ENCODE measurements around the gene CYSRT1.
"Not testable (repeated sequence)": the region's sequence is repeated elsewhere in the genome, so short reads cannot be mapped to it uniquely, and the experiment has no call there.

The CYSRT1 gene

DNA sequence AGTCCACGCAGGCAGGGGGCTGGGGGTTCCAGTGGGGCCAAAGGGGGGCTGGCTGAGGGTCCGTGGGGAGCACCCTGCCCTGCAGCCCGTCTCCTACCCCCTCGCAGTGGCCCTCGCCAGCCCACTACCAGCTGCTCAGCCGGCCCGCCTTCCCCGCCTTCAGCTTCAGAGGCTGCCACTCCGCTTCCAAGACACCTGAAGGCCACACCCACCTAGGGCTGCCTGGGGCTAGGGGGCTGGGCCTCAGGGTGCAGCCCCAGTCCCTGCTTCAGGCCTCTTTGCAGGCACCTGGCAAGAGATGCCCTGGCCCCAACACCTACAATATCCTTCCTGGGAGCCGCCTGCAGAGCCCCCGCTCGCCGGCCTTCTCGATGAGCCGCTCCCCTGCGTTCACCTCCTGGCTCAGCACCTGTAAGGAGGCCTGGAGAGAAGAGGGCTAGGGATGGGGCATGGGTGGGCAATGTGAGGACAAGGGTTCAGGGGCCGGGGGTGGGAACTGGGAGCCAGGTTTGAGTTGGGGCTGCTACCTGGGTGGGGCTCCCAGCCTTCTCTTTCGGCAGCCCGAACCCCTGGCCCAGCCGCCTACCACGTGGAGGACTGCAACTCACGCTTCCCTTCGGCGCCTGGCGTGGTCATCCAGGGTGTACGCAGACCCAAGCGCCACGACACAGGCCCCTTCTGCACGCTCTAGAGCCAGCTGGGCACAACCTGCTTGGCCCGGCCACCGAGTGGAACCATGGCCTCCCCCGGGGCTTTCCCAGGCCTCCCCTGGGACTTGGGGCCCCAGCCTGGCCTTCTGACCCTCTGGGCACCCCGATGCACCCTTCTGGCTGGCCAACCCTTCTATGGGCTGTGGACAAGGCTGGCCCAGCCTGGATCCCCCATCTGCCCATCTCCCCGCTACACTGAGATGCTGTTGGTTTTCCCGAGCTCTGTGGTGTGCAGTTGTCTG is 27.9 kb downstream of the CYSRT1 start:
- no peak for DNase-seq (ENCODE audit: low read depth)

DNA sequence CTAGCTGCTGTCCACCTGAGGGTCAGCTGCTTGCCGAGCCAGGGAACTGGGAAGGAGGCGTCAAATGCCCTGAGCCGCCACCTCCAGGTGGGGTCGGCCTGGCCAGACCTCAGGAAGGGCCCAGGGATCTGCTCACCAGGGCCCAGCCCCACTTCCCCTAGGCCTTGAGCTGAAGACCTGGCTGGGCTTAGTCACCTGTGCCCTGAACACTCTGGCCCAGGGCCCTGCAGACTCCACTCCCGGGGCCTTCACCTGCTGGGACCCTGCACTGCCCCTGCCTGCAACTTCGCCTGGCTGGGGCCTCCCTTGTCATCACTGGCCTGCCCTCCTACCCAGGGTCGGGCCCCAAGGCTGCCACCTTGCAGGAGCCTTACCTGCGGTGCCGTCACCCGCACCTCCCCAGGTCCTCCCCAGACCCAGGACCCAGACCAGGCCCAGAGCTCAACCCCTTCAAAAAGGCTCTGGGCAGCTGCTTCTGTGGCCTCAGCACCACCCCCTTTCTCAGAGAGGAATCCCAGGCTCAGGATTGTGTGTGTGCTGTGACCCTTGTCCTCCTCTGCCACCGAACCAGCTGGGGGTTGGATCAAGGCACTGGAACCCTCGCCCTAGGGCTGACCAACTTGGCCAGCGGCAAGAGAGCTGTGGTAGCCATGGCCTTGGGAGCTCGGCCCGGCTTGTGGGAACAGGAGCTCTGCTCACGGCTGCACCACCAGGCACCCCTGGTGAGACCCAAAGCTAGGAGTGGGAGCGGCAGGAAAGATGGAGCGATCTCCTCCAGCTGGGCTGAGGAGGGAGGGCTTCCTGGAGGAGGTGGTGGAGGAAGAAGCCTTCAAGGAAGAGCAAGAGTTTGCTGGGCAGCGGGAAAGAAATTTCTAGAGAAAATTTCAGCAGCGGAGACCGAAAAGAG is 29.0 kb downstream of the CYSRT1 start:
- no peak for DNase-seq (ENCODE audit: low read depth)

DNA sequence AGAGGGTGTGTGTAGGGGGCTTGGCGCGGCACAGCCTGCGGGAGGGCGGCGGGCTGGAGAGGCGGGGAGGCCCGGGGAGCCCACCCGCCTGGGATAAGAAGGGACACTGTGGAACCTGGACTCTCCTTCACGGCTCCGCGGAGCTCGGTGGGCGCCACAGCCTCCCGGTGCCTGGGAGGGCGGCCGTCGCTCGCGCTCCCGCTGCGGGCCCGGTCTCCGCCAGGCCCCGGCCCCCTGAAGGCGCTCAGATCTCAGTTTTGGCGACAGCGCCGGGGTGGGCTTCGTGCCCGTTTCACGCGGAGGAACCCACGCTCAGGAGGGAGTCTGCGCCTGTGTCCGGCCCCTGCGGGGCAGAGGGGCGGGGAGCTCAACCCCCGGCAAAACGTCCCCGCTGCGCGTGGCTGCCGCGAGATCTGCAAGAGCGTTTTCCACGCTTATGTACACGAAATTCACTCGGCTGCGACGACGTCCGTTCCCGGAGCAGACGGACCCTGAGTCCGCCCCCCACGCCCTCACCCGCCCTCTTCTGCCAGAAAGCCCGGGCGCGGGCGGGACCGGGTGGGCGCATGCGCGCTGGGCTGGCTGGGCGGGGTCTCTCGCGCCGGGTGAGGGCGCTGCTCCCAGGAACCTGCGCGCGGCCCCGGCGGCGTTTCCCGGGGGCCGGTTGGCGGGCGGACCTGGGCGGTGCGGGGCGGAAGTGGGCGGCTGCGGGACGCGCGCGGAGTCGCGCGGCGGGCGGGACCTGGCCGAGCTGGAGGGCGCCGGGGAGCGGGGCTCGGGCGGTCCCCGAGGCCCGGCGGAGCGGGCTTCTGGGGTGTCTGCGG is 29.9 kb downstream of the CYSRT1 start, which contains the start of gene NELFB:
Gene NELFB (plus strand): TSS at position 704 of the 824 bp plus-strand sequence.
- DNase-seq (ENCODE audit: low read depth) = no peak

DNA sequence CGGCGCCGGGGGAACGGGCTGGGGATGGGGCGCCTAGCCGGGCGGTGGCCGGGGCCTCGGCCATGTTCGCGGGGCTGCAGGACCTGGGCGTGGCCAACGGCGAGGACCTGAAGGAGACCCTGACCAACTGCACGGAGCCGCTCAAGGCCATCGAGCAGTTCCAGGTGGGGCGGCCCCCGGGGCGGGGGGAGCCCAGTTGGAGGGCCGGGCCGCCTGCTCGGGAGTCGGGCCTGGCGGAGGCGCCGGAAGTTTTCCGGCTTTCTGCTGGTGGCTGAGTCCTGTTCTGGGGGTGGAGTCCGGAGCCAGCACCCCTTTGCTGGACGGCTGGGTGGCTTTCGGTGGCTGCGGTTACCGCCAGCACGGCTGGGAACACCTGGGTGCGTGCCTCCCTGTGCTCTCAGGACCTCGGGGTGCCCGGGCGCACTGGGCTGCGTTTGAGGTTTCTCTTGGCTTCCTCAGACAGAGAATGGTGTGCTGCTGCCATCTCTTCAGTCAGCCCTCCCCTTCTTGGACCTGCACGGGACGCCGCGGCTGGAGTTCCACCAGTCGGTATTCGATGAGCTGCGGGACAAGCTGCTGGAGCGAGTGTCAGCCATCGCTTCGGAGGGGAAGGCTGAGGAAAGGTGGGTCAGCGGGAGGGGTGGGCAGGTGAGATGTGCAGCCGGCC is 30.6 kb downstream of the CYSRT1 start:
- no peak for DNase-seq (ENCODE audit: low read depth)

DNA sequence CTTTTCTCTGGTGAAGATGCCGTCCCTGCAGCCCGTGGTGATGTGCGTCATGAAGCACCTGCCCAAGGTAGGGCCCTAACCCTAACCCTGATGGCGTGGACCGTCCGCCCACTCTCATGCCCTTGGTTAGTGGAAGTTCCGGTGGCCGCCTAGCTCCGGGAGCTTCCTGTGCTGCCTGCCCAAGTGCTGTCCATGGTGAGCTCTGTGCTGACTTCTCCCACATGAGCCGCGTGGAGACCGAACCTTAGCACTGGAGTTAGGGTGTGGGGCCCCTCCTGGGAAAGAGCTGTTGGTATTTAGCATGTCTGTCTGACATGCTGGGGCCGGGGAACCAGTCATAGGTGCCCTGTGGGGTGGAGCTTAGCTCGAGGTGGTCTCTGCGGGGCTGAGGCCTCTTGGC is 31.4 kb downstream of the CYSRT1 start:
- DNase-seq (ENCODE audit: low read depth) = no peak

DNA sequence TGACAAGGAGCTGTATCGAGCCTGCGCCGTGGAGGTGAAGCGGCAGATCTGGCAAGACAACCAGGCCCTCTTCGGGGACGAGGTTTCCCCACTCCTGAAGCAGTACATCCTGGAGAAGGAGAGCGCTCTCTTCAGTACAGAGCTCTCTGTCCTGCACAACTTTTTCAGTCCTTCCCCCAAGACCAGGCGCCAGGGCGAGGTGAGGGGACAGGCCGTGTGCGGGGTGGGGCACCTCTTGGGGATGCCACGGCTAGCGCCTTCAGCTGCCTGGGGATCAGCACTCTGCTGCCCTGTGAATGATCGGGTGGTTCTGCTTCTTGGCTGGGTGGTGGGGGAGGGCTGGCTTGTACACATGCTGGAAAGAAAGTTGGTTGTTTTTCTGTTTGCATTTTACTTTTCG is 31.9 kb downstream of the CYSRT1 start:
- DNase-seq (ENCODE audit: low read depth) = no peak

DNA sequence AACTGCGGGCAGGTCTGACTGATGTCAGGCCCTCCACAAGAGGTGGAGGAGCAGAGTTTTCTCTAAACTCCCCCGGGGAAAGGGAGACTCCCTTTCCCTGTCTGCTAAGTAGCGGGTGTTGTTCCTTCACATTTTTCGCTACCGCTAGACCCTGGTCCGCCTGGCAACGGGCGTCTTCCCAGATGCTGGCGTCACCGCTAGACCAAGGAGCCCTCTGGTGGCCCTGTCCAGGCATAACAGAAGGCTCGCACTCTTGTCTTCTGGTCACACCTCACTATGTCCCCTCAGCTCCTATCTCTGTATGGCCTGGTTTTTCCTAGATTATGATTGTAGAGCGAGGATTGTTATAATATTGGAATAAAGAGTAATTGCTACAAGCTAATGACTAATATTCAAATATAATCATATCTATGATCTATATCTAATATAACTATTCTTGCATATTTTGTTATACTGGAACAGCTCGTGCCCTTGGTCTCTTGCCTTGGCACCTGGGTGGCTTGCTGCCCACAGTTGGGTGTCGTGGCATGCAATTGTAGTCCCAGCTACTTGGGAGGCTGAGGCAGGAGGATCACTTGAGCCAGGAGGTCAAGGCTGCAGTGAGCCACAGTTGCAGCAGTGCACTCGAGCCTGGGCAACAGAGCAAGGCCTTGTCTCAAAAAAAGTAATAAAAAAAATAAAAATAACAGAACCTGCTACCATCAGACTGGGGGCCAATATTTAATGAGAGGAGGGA is 37.4 kb downstream of the CYSRT1 start:
- not testable (repeated sequence) for DNase-seq (ENCODE audit: low read depth)

DNA sequence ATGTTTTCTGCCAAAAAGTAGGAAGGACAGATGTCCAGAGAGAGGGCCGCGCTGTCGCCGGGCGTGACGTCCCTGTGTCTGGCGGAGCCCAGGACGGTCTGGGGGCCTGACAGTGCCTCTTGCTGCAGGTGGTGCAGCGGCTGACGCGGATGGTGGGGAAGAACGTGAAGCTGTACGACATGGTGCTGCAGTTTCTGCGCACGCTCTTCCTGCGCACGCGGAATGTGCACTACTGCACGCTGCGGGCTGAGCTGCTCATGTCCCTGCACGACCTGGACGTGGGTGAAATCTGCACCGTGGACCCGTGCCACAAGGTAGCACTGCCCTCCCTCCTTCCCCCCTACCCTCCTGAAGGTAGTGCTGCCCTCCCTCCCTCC is 37.9 kb downstream of the CYSRT1 start:
- DNase-seq (ENCODE audit: low read depth) = no peak

DNA sequence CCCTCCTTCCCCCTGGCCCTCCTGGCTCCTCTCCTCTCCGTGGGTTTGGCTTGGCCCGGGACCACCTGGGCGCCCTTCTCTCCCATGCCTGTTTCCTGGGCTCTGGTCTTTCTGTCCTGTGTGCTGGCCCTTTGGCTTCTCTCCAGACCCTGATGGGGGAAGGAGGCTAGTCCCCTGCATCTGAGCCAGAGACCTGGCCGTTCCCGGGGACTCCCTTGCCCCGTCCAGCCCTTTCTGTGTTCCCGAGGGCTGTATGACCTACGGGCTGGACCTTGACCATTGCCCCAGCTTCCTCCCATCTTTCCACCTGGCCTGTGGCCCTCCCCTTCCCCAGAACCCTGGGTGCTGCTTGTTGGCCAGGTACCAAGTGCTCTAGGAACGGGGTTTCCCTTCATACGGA is 38.5 kb downstream of the CYSRT1 start:
- no peak for DNase-seq (ENCODE audit: low read depth)

DNA sequence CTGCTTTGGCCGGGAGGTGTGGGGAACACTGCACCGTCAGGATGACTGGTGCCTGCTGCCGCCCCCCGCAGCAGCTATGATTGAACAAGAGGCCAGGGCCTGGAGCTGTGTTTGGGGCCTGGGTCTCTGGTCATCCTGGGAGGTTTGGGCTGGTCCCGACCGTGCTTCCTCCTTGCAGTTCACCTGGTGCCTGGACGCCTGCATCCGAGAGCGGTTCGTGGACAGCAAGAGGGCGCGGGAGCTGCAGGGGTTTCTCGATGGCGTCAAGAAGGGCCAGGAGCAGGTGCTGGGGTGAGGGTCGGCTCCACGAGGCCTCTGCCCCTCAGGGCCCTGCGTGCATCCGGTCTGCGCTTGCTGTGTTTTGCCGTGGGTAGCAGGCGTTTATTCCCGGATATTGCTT is 39.1 kb downstream of the CYSRT1 start:
- no peak for DNase-seq (ENCODE audit: low read depth)

DNA sequence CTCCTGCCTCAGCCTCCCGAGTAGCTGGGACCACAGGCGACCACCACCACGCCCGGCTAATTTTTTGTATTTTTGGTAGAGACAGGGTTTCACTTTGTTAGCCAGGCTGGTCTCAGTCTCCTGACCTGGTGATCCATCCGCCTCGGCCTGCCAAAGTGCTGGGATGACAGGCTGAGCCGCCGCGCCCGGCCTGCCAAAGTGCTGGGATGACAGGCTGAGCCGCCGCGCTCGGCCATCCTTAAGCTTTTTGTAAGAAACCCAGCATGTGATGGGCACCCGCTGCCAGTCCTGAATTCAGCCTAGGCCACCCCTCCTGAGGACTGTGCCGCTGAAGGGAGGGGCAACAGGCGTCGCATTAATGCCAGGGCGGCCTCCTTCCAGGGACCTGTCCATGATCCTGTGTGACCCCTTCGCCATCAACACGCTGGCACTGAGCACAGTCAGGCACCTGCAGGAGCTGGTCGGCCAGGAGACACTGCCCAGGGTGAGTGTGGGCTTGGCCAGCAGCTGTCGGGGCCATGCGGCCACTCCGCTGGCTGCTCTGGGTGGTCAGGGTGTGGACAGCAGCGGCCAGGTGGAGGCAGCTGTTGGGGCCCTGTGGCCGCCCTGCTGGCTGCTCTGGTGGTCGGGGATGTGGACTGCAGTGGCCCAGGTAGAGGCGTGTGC is 40.7 kb downstream of the CYSRT1 start:
- no peak for DNase-seq (ENCODE audit: low read depth)

DNA sequence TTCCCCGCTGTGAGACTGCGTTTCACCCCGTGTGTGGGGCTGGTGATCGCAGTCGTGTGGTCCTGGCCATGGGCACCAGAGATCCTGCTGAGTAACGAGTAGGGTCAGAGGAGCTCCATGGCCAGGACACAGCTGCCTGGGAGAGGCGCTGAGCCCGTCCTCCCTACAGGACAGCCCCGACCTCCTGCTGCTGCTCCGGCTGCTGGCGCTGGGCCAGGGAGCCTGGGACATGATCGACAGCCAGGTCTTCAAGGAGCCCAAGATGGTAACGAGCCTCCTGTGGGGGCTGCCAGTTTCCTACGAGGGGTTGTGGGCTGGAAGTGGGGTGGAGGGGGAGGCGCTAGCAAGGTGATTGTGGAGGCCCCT is 41.2 kb downstream of the CYSRT1 start:
- DNase-seq (ENCODE audit: low read depth) = no peak

DNA sequence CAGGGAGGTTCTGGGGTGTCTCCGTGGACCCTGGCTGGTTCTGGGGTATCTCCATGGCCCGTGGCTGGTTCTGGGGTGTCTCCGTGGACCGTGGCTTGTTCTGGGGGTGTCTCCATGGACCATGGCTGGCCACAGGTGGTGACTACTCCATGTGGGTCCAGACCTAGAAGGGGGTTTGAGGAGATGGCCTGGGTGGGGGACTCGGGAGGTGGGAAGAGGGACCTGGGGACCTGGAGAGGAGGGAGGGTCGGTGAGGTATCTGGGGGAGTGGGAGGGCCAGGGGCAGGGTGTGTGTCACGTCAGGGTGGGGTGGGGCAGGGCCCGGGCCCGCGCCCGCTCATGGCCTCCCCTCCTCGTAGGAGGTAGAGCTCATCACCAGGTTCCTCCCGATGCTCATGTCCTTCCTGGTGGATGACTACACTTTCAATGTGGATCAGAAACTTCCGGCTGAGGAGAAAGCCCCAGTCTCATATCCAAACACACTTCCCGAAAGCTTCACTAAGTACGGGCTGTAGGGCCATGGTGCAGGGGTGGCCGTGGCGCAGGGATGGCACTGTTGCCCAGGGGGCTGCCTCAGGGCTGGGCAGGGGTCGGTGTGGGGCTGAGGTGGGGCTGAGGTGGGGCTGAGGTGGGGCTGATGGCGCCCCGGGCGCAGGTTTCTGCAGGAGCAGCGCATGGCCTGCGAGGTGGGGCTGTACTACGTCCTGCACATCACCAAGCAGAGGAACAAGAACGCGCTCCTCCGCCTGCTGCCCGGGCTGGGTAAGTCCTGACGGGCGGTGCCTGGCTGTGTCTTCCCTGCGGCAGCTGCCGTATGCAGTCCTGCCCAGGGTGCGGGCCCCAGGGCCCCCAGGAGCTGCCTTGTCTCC is 41.8 kb downstream of the CYSRT1 start:
- DNase-seq (ENCODE audit: low read depth) = no peak

DNA sequence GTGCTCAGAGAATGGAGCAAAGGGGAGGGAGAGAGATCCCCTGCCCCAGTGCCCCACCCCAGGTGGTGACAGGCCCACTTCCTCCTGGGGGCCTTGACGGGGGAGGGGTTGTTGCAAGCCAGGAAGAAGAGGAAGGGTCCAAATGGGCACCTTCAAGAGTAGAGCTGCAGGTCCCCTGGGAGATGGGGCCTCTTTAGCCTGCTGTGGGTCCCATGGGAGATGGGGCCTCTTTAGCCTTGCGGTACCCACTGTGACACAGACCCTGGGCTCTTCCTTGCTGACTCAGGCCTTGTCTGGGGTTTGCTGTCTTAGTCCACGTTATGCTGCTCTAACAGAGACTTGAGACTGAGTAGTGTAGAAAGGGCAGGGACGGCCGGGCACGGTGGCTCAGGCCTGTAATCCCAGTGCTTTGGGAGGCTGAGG is 43.0 kb downstream of the CYSRT1 start:
- no peak for DNase-seq (ENCODE audit: low read depth)

DNA sequence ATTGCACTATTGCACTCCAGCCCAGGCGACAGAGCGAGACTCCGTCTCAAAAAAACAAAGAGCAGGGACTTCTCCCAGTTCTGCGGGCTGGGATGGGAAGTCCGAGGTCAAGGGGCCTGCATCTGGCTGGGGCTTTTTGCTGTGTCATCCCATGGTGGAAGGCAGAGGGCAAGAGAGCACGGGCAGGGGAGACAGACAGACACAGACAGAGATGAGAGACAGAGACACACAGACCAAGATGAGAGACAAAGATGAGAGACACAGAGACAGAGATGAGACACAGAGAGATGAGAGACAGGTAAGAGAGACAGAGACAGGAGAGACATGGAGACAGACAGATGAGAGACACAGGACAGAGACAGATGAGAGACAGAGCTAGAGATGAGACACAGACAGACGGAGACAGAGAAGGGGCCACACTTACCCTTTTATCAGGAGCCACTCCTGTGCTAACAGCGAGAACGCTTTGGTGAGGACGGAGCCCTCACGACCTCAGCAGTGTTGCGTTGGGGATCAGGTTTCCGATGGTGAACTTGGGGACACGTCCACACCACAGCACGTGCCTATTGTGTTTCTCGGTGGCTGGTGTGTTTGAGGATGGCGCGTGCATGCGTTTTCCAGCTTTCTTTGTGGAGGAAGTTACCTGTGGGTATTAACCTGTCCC is 43.7 kb downstream of the CYSRT1 start:
- DNase-seq (ENCODE audit: low read depth) = no peak

DNA sequence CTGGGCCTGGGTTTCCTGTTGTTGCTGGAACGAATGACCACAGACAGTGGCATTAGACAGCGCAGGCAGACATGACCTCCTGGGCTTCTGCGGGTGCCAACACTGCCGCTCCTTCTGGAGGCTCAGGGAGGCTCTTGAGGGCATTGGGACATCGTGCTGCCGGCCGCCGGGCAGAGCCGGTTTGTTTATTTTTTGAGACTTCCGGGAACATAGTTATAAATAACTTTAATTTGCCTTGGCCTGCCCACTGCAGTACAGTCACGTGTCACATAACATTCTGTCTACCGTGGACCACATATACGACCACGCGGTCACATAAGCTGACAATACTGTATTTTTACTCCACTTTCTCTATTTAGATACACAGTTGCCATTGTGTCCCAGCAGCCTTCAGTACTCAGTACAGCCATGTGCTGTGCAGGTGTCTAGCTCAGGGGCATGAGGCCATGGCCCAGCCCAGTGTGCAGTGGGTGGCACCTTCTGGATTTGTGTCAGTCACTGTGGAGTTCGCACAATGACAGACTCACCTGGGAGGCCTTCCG is 44.3 kb downstream of the CYSRT1 start:
- DNase-seq (ENCODE audit: low read depth) = no peak

DNA sequence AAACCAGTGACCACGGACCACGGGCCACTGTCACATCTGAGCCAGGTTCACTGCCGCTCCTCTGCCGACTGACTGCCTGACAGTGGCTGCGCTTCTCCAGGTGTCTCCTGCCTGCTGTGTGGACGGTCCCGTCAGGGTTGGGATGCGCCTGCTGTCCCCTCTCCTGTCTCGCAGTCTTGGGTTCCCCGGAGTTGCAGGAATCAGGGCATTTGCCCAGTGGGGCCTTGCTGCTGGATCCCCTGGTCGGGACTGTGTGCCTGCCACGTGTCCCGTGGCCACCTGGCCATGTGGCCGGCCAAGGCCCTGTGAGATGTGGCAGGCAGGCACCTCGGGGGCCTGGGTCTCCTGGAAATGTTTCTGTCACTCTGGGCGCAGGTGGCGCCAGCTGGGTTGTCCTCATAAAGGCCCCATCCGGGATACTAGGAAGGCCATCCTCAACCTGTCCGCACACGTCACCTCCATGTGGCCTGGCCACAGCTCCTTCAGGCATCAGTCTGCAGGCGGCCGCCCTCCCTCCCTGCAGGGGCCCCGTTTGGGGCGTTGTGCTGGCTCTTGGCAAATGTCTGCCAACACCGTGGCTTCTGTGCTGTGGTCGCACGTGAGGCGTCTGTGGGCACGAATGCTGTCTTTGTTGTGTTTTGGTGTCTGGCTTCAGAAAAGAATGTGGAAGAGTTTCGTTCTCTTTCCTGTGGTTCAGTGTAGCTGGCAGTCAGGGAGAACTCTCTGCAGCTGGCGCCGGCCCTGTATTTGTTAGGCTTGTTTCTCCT is 46.1 kb downstream of the CYSRT1 start:
- DNase-seq (ENCODE audit: low read depth) = no peak

DNA sequence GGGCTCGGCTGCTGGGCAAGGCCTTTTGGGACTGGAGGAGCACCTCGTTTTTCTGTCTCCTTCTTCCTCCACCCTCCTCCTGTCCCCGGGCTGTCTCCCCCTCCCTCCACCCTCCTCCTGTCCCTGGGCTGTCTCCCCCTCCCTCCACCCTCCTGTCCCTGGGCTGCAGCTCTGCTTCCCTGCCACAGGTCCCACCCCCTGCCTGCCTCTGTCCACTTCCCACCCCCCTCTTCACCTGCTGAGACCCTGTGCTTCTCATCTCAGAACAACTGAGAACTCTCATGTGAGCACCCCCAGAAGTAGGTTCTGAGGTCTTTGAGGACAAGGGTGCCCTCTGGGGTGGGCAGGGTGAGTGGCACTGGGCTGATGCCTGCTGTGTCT is 46.7 kb downstream of the CYSRT1 start:
- DNase-seq (ENCODE audit: low read depth) = no peak

Measured in HS-27A (cell line).